Mammary epithelial cell (primary cell): ENCODE data around the gene HDAC9.

Source experiments
- EZH2 ChIP-seq: IDR thresholded peaks from 2 replicates; pipeline ENCODE4 v1.6.1; 2012; ENCODE audit warnings: low read length, inconsistent platforms, borderline replicate concordance
- TF ChIP-seq, protein P1 (sequence below), 2 donors: IDR thresholded peaks in 1 of 2; conservative IDR thresholded peaks in 1 of 2; 2 replicates each; pipeline ENCODE4 v1.5.1; 2011 to 2012; ENCODE audit warnings: inconsistent platforms in 2 of 2, low read length in 2 of 2, mild to moderate bottlenecking in 2 of 2, control low read depth in 1 of 2, low read depth in 1 of 2; ENCODE audit not compliant: insufficient read depth in 1 of 2; ENCODE audit errors: extremely low read depth in 1 of 2

DNA sequence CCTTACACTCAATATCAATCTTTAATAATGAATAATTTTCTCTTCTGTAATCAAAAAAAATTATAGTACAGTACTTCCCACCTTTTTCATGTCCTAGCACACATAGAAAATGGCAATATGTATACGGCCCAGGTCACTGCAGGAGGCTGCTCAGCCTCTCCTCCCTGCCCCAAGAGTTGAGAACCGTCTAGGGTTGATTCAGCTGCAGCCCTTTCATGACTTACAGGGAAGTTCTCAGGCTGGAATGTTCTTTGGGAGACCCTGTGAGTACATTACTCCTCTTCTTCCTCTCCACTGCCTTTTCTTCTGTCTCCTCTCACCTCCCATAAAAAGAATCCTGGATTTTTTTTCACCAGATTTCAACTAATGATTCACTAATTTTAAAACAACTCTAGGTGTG lies 180.0 kb downstream of the HDAC9 start:
- TF ChIP-seq, protein P1, sequence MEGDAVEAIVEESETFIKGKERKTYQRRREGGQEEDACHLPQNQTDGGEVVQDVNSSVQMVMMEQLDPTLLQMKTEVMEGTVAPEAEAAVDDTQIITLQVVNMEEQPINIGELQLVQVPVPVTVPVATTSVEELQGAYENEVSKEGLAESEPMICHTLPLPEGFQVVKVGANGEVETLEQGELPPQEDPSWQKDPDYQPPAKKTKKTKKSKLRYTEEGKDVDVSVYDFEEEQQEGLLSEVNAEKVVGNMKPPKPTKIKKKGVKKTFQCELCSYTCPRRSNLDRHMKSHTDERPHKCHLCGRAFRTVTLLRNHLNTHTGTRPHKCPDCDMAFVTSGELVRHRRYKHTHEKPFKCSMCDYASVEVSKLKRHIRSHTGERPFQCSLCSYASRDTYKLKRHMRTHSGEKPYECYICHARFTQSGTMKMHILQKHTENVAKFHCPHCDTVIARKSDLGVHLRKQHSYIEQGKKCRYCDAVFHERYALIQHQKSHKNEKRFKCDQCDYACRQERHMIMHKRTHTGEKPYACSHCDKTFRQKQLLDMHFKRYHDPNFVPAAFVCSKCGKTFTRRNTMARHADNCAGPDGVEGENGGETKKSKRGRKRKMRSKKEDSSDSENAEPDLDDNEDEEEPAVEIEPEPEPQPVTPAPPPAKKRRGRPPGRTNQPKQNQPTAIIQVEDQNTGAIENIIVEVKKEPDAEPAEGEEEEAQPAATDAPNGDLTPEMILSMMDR (conservative IDR thresholded peaks at IDR 0.05 in 1 of 2, IDR thresholded peaks at IDR 0.05 in 1 of 2; ENCODE audit: extremely low read depth in 1 of 2, insufficient read depth in 1 of 2, low read depth in 1 of 2, low read length in 2 of 2), result no peak
- TF ChIP-seq EZH2, result no peak
